ENCODE measurements around the gene SALL2.

DNA sequence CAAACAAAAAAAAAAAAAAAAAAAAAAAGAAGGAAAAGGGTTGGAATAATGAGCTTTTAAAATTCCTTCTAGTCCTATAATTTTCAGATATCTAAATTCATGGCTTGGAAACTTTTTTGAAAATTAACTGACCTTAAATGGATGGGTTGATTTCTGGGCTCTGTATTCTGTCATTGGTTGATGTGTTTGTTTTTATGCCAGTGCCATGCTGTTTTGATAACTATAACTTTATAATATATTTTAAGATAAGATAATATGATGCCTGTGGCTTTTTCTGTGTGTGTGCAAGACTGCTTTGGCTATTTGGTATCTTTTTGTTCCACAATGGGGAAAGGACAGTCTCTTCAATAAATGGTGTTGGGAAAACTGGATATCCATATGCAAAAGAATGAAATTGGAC lies 46.5 kb upstream of the SALL2 start:
- TF ChIP-seq CTCF (IDR thresholded peaks at IDR 0.05) (no peak), RFX5 (IDR thresholded peaks at IDR 0.05; ENCODE audit: low read length) (no peak), RAD21 (IDR thresholded peaks at IDR 0.05; ENCODE audit: low read length) (no peak), POLR2AphosphoS5 (IDR thresholded peaks at IDR 0.05; ENCODE audit: low read depth, low read length) (no peak), EZH2phosphoT487 (IDR thresholded peaks at IDR 0.05; ENCODE audit: borderline replicate concordance, low read depth) (no peak), ELF1 (IDR thresholded peaks at IDR 0.05) (no peak), YY1 (IDR thresholded peaks at IDR 0.05; ENCODE audit: low read depth) (no peak)
- TF ChIP-seq, protein P1, sequence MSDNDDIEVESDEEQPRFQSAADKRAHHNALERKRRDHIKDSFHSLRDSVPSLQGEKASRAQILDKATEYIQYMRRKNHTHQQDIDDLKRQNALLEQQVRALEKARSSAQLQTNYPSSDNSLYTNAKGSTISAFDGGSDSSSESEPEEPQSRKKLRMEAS (IDR thresholded peaks at IDR 0.05; ENCODE audit: low read depth) = no peak
- TF ChIP-seq, protein P2, sequence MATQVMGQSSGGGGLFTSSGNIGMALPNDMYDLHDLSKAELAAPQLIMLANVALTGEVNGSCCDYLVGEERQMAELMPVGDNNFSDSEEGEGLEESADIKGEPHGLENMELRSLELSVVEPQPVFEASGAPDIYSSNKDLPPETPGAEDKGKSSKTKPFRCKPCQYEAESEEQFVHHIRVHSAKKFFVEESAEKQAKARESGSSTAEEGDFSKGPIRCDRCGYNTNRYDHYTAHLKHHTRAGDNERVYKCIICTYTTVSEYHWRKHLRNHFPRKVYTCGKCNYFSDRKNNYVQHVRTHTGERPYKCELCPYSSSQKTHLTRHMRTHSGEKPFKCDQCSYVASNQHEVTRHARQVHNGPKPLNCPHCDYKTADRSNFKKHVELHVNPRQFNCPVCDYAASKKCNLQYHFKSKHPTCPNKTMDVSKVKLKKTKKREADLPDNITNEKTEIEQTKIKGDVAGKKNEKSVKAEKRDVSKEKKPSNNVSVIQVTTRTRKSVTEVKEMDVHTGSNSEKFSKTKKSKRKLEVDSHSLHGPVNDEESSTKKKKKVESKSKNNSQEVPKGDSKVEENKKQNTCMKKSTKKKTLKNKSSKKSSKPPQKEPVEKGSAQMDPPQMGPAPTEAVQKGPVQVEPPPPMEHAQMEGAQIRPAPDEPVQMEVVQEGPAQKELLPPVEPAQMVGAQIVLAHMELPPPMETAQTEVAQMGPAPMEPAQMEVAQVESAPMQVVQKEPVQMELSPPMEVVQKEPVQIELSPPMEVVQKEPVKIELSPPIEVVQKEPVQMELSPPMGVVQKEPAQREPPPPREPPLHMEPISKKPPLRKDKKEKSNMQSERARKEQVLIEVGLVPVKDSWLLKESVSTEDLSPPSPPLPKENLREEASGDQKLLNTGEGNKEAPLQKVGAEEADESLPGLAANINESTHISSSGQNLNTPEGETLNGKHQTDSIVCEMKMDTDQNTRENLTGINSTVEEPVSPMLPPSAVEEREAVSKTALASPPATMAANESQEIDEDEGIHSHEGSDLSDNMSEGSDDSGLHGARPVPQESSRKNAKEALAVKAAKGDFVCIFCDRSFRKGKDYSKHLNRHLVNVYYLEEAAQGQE (IDR thresholded peaks at IDR 0.05; ENCODE audit: low read depth, low read length) = no peak

All from SK-N-SH (cell line).